ENCODE measurements around the gene PRPF40A.
"Not testable (repeated sequence)": the region's sequence is repeated elsewhere in the genome, so short reads cannot be mapped to it uniquely, and the experiment has no call there.

PRPF40A gene

DNA sequence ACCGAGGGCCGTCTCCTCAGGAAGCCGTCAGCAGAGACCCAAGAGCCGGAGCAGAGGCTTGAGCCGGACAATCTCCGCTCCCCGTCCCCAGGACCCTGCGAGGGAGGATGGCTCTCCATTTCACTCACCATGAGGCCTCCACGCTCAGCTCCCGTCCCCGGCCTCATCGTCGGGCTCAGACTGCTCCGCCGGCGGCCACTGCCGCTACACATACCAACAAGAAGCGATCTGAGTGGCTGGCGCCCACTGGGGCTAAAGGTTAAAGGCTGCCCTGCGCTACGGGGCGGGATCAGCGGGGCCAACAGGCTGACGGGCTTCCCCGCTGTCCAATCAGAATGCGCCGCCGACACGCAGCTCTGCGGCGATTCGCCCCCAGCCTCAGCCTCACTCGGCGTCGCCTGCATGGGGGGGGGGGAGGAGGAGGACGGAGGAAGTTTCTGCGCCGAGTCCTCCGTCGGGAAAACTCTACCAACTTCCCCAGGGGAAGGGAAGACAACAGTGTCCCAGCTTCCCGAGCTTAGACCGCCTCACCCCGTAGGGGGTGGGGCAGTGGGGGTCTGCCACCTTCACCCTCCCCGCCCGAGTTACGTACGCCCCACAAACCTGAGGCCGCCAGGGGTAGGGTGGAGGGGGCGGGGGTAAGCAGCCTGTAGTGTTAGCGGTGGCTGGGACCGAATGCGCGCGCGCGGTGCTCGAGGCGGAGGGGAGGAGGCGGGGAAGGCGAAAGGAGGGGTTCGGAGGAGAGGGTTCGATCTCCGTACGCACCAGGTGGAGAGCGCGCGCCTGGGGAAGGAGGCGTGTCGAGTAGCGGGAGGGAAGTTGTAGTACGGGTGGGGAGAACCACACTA lies at the start of gene PRPF40A:
Gene PRPF40A, minus strand, starts transcription at position 234 of the 848 bp plus-strand sequence. Its CDS starts 22 bp downstream, at position 212.
- H3K4me1 ChIP-seq (ENCODE audit: insufficient read depth, poor library complexity, severe bottlenecking), result peaks cover 10% of the 10 kb centered on the region
- H3K36me3 ChIP-seq (ENCODE audit: low read depth), result peaks cover 48% of the 10 kb centered on the region
- DNase-seq (ENCODE audit: low spot score), result peak; percentile 98
- H3K4me3 ChIP-seq (ENCODE audit: severe bottlenecking), result peak within 1 kb of the TSS; percentile 80
- H3K9me3 ChIP-seq (ENCODE audit: severe bottlenecking), result no peaks in the 10 kb centered on the region
- peak; percentile 76 for ATAC-seq (ENCODE audit: low read depth)
- H3K27ac ChIP-seq (ENCODE audit: poor library complexity, severe bottlenecking), result peak within 1 kb of the TSS; percentile 84
- no peaks in the 10 kb centered on the region for H3K27me3 ChIP-seq (ENCODE audit: insufficient read depth, poor library complexity, severe bottlenecking)
- TF ChIP-seq, protein P1, sequence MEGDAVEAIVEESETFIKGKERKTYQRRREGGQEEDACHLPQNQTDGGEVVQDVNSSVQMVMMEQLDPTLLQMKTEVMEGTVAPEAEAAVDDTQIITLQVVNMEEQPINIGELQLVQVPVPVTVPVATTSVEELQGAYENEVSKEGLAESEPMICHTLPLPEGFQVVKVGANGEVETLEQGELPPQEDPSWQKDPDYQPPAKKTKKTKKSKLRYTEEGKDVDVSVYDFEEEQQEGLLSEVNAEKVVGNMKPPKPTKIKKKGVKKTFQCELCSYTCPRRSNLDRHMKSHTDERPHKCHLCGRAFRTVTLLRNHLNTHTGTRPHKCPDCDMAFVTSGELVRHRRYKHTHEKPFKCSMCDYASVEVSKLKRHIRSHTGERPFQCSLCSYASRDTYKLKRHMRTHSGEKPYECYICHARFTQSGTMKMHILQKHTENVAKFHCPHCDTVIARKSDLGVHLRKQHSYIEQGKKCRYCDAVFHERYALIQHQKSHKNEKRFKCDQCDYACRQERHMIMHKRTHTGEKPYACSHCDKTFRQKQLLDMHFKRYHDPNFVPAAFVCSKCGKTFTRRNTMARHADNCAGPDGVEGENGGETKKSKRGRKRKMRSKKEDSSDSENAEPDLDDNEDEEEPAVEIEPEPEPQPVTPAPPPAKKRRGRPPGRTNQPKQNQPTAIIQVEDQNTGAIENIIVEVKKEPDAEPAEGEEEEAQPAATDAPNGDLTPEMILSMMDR (IDR thresholded peaks at IDR 0.05; ENCODE audit: poor library complexity, severe bottlenecking), result no peak

- ATAC-seq (ENCODE audit: low read depth), result no peak
Measured at GRCh38 chr2:152766928-152767327, 49.7 kb upstream of the PRPF40A start.

GRCh38 chr2:152763651-152764050 lies 46.4 kb upstream of the PRPF40A start:
- ATAC-seq (ENCODE audit: low read depth), result no peak

More at GRCh38 chr2:152766928-152767327, 49.7 kb upstream of the PRPF40A start:
- no peaks in the 10 kb centered on the region for H3K9me3 ChIP-seq (ENCODE audit: severe bottlenecking)
- no peaks in the 10 kb centered on the region for H3K4me1 ChIP-seq (ENCODE audit: insufficient read depth, poor library complexity, severe bottlenecking)
- no peak overlapping the region for H3K4me3 ChIP-seq (ENCODE audit: severe bottlenecking)
- no peaks in the 10 kb centered on the region for H3K27me3 ChIP-seq (ENCODE audit: insufficient read depth, poor library complexity, severe bottlenecking)
- no peak overlapping the region for H3K27ac ChIP-seq (ENCODE audit: poor library complexity, severe bottlenecking)
- DNase-seq (ENCODE audit: low spot score), result no peak
- H3K36me3 ChIP-seq (ENCODE audit: low read depth), result peaks cover 2% of the 10 kb centered on the region
- TF ChIP-seq, protein P1 (IDR thresholded peaks at IDR 0.05; ENCODE audit: poor library complexity, severe bottlenecking), result no peak

DNA sequence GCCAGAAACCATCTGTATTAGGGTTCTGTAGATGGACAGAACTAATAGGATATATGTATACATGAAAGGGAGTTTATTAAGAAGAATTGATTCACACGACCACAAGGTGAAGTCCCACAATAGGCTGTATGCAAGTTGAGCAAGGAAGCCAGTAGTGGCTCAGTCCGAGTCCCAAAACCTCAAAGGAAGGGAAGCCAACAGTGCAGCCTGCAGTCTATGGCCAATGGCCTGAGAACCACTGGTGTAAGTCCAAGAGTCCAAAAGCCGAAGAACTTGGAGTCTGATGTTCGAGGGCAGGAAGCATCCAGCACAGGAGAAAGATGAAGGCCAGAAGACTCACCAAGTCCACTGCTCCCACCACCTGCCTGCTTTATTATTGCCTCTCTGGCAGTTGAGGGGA lies 45.9 kb upstream of the PRPF40A start:
- not testable (repeated sequence) for DNase-seq (ENCODE audit: low spot score); H3K9me3 ChIP-seq (ENCODE audit: severe bottlenecking); H3K4me1 ChIP-seq (ENCODE audit: insufficient read depth, poor library complexity, severe bottlenecking); H3K27me3 ChIP-seq (ENCODE audit: insufficient read depth, poor library complexity, severe bottlenecking); ATAC-seq (ENCODE audit: low read depth); H3K4me3 ChIP-seq (ENCODE audit: severe bottlenecking); H3K27ac ChIP-seq (ENCODE audit: poor library complexity, severe bottlenecking)
- peaks cover 36% of the 10 kb centered on the region for H3K36me3 ChIP-seq (ENCODE audit: low read depth)

More at GRCh38 chr2:152763651-152764050, 46.4 kb upstream of the PRPF40A start:
- TF ChIP-seq, protein P1 (IDR thresholded peaks at IDR 0.05; ENCODE audit: poor library complexity, severe bottlenecking), result no peak
- Histone ChIP-seq H3K9me3 (ENCODE audit: severe bottlenecking) (no peaks in the 10 kb centered on the region), H3K27ac (ENCODE audit: poor library complexity, severe bottlenecking) (no peak overlapping the region), H3K4me3 (ENCODE audit: severe bottlenecking) (no peak overlapping the region), H3K36me3 (ENCODE audit: low read depth) (peaks cover 32% of the 10 kb centered on the region), H3K27me3 (ENCODE audit: insufficient read depth, poor library complexity, severe bottlenecking) (no peaks in the 10 kb centered on the region), H3K4me1 (ENCODE audit: insufficient read depth, poor library complexity, severe bottlenecking) (no peaks in the 10 kb centered on the region)
- no peak for DNase-seq (ENCODE audit: low spot score)

GRCh38 chr2:152762202-152762601 lies 44.9 kb upstream of the PRPF40A start:
- H3K4me1 ChIP-seq (ENCODE audit: insufficient read depth, poor library complexity, severe bottlenecking), result no peaks in the 10 kb centered on the region
- H3K4me3 ChIP-seq (ENCODE audit: severe bottlenecking), result no peak overlapping the region
- peaks cover 42% of the 10 kb centered on the region for H3K36me3 ChIP-seq (ENCODE audit: low read depth)
- no peak overlapping the region for H3K27ac ChIP-seq (ENCODE audit: poor library complexity, severe bottlenecking)
- DNase-seq (ENCODE audit: low spot score) (no peak), ATAC-seq (ENCODE audit: low read depth) (no peak)
- TF ChIP-seq, protein P1 (IDR thresholded peaks at IDR 0.05; ENCODE audit: poor library complexity, severe bottlenecking), result no peak
- no peaks in the 10 kb centered on the region for H3K27me3 ChIP-seq (ENCODE audit: insufficient read depth, poor library complexity, severe bottlenecking)
- no peaks in the 10 kb centered on the region for H3K9me3 ChIP-seq (ENCODE audit: severe bottlenecking)
